GM12873 (cell line): Measurements from ENCODE around the gene MDC1.
A peak's percentile ranks its signal among the peaks of the same experiment; 100 is the strongest.

Experiments
- CTCF ChIP-seq: IDR thresholded peaks from 2 replicates; pipeline ENCODE4 v1.5.1; 2012; ENCODE audit warnings: low read depth, mild to moderate bottlenecking, moderate library complexity, low read length, control low read depth; ENCODE audit not compliant: insufficient read depth; ENCODE audit errors: missing control alignments

Gene MDC1

GRCh38 chr6:30727920-30728553 is 11.0 kb upstream of the MDC1 start:
- TF ChIP-seq CTCF = no peak

- TF ChIP-seq CTCF = no peak
Measured at GRCh38 chr6:30726506-30727413, 9.7 kb upstream of the MDC1 start.

GRCh38 chr6:30725713-30726505 is 8.8 kb upstream of the MDC1 start:
- TF ChIP-seq CTCF = no peak

GRCh38 chr6:30724906-30725667 is 8.0 kb upstream of the MDC1 start:
- no peak for TF ChIP-seq CTCF

GRCh38 chr6:30722280-30723112 is 5.4 kb upstream of the MDC1 start:
- peak; percentile 92 for TF ChIP-seq CTCF

DNA sequence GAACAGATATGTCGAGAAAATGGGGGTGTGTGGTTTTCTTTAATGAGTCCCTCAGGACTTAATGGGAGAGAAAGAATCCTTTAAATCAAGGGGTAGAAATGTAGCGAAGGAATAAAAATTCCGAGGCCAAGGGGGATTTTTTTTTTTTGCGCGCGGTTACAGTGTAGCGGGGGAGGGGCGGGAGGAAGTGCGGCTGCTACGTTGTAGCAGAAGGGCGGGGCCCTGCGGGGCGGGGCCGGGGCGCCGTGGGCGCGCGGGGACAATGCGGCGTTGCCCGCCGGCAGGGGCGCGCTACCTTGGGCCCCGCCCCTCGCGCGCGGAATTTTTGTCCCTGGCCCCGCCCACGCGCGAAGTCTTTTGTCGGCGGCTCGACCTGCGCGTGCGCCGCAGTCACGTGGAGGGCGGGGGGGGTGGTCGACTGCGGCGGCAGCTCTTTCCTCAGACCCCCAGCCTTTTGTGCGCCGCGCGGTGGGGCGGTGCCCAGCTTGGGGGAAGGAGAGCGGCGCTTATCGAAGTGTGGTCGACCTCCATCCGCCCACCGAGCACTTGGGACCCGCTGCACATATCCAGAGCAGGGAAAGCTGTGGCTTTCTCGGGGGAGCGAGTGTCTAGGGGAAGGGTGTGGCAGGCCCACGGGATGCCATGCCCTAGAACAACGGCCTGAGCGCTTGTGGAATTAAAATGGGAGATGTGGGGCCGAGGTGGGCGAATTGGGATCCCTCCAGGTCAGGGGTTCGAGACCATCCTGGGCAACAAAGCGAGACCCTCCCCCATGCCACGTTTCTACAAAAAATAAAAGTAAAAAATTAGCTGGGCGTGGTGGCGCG is 4.3 kb upstream of the MDC1 start:
- TF ChIP-seq CTCF = peak; percentile 44
